HG03108 (cell line): ENCODE data around the gene FSHR.

Experiments used
- ATAC-seq: cut with Tn5 transposase; IDR thresholded peaks from one replicate; pipeline ENCODE4 v1.9.1; 2021; ENCODE audit warnings: moderate library complexity; ENCODE audit not compliant: unreplicated experiment

FSHR gene

GRCh38 chr2:49154140-49154539 is at the start of gene FSHR:
Gene FSHR (minus strand): TSS chr2:49154515. CDS start chr2:49154417, 98 bp downstream.
- no peak for ATAC-seq

DNA sequence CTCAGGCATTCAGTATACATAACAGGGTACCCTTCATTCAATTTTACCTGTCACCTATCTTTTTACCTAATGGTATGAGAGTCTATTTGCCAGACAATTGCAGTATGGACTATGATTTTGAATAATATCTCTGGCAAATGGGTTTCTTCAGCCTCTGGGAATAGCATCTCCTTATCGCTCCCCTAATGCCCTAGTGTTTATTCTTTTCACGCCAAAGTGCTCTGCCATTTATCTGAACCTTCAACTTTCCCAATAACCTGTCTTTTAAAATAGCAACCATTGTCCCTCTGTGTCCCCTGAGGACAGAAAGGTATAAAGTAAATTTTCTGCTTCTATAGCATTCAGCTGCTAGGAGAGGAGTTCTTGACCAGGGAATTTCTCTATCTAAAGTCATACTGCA is 45.0 kb upstream of the FSHR start:
- no peak for ATAC-seq

- ATAC-seq = no peak
These were observed 40.4 kb upstream of the FSHR start for GRCh38 chr2:49194701-49195100.

DNA sequence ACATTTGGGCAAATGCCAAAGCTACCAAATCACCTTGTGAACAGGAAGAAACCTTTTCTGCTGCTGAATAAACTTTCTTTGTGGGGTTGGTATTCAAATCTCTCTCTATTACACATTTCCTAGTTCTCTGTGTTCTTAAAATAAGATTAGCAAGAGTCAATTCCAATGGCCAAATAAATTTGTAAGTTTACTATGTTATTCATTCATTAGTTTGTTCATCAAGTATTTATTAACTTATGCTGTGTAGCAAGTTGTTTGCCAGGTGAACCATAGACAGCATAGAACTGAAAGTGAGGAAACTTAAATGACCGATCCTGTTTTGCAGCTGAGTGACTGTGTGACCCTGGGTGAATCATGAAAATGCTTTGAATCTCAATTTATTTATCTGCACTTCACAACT is 37.7 kb upstream of the FSHR start:
- no peak for ATAC-seq

DNA sequence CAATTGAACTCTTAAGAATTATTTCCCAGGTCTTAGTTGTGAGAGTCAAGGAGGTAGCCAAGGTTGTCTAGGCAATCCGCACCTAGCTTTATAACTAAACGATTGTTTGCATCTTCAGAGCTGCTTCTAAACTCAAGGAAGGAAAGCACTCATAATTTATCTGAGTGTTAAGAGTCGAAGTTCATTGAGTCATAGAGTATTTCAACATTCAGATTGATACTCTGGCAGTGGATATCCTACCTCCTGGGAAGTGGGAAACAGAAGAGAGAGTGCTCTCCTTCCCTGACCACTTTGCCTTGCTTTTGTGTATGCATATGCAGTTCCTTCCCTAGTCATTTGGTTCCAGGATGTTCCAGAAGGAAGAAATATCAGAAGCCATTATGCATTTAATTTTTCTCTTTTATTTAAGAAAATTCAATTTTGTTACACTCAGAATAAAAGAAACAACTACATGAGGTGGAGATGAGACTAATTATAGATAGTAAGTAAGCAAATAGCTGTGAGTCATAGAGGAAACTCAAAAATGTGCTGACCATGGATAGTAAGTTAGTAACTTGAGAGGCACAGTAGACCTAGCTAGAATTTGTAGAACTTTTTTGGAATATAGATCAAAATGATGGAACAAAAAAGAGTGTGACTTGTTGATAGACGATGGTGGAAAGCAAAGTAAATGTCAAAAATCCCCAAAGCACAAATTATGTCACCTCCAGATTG is 35.4 kb upstream of the FSHR start:
- no peak for ATAC-seq

- no peak for ATAC-seq
These were observed 31.8 kb upstream of the FSHR start for GRCh38 chr2:49186050-49186648.

- no peak for ATAC-seq
These were observed 24.3 kb upstream of the FSHR start for GRCh38 chr2:49178656-49179055.

DNA sequence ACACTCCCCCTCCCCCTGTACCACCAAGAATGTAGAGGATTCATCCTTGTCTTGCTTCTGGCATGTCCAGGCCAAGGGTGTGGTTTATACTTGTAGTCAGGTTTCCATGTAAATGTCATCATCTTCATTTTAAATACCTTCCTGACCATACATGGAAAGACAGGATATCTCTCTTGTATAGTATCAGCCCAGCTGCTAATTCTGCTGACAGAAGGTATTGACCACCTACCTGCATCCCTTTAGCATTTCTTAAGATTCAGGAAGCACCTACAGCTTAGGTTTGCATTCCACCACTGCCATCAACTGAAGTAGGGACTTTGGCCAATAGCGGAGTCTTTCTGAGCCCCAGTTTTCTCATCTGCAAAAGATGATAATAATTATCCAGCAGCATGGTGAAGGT is 22.9 kb upstream of the FSHR start:
- no peak for ATAC-seq

GRCh38 chr2:49175831-49176230 is 21.5 kb upstream of the FSHR start:
- no peak for ATAC-seq

- no peak for ATAC-seq
These were observed 20.4 kb upstream of the FSHR start for GRCh38 chr2:49174750-49175149.

- no peak for ATAC-seq
These were observed 12.8 kb upstream of the FSHR start for GRCh38 chr2:49167131-49167530.

GRCh38 chr2:49165662-49166061 is 11.3 kb upstream of the FSHR start:
- no peak for ATAC-seq

GRCh38 chr2:49164729-49165128 is 10.4 kb upstream of the FSHR start:
- ATAC-seq = no peak

DNA sequence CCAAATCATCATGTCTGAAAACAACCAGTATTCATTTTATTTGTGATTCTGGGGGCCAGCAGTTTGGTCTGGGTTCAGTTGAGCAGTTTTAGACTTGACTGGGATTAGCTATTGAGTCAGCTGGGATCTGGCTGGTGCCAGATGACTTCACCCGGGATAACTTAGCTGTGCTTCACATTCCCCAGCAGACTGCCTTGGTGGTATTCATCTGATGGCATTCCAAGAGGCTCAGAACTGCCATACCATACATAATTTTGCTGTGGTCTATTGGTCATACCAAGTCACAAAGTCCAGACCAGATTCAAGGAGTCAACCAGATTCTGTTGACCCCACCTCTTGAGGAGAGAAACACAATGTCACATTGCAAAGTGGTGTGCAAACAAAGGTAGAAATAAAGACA is 7.8 kb upstream of the FSHR start:
- no peak for ATAC-seq

DNA sequence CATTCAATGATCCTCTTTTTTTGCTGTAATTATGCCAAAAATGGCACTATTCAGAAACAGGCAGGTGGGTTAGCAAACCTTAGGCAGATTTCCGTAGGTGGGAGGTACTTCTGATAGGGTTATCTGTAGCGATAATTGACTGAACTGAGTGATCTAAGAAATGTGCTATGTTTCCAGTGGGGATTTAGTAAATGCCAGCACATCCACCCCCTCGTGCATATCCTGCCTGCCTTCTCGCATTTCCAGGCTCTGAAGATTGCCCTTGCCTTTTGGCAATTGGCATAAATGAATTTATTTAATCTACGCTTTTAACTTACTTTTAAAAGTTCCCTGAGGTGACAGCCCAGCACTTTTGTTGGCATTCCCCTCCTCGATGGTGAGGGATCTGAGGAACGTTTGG is 576 bp upstream of the FSHR start:
- no peak for ATAC-seq

DNA sequence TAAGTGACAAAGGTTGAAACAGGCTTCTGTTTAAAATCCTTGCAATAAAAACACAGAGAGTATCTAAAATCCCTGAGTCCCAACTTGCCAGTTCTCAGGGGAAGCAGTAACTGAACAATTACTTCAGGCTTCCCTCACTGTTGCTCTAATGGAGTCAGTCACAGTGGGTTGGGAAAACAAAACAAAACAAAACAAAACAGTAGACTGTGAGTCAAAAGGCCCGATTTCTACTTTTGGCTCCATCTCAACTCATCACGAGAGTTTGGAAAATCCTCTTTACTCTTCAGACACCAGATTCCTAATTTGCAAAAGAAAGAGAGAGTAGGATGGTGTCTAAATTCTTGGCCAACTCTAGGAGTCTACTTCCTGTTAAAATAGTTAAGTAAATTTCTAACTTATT is 1.1 kb downstream of the FSHR start:
- ATAC-seq = no peak

DNA sequence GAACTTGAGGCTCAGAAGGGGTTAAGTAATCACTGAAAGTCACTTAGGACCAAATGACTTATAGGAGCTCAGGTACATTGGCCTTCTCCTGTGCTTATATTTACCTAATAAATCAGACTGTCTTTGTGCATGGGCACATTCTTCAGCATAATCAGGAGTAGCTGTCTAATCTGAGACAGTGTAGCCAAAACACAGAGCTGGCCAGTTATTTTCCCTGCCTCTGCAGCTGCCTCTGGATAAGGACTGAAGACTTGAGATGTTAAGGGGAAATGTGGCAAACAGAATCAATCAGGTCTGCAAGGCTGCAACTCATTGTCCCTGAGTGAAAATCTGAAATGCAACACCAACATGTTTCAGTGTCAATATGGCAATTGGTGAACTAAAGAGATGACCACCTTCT is 1.5 kb downstream of the FSHR start:
- ATAC-seq = no peak

DNA sequence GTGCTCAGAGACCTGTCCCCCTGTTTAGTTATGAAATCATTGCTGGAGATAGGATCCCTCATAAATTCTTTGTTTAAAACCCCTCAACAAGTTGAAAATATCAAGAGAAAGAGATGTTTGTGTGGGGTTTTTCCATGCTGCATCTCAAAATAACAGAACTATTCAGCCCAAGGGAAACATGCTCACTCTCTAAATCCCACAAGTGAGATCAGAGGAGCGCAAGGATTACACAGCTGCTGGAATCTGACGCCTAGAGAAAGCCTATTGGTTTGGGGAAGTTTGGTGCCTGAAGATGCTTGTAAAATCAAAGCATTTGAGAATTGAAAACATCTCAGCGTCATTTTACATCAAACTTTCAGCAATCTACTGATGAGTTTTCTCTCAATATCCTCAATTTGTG is 7.9 kb downstream of the FSHR start:
- ATAC-seq = no peak

- ATAC-seq = no peak
These were observed 22.5 kb downstream of the FSHR start for GRCh38 chr2:49131801-49132200.

GRCh38 chr2:49129034-49129433 is 25.3 kb downstream of the FSHR start:
- peak; percentile 67 for ATAC-seq

- ATAC-seq = no peak
These were observed 30.7 kb downstream of the FSHR start for GRCh38 chr2:49123600-49123999.

DNA sequence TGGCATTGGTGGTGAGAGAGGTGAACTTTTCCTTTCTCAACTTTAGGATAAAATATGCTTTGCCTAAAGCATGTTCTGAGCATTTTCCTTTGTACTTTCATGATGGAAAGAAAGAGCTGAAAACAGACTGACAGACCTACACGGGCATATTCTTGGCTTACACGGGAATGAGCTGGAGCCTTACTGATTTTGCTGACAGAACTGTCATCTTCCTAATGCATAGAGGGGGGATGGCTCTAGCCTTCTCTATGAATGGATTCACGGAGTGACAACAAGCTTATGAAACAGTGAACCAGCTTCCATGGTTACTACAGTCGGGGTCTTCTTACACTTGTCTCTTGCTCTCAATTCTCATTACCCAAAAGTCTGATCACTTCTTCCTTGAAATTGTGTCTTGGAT is 32.2 kb downstream of the FSHR start:
- ATAC-seq = no peak

DNA sequence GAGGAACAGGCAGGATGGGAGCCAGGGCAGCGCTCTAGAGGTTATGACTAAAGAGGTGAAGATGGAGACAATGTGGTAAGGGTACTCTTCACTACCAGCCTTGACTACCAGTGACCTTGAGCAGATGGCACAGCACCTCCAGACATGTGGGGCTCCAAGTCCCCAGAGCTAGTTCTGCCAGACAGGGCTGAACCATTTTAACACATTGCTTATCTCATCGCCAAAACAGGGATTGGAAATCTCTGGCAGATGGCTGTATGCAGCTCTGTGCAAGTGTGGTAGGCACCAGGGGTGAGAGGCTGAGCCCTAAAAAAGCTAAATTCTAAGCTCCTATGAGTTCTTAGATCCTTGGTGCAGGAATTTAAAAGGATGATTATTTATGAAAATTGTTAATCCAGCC is 41.3 kb downstream of the FSHR start:
- no peak for ATAC-seq
